SJCRH30 (cell line): ENCODE results near the gene CYP2B6. TPM values are rescaled to one million over a fixed set of nuclear protein-coding genes. Genes with fewer than 3 reads are reported as not detected.
A peak's percentile ranks its signal among the peaks of the same experiment; 100 is the strongest.
"Not testable (repeated sequence)": the region's sequence is repeated elsewhere in the genome, so short reads cannot be mapped to it uniquely, and the experiment has no call there.

Experiments
- DNase-seq, 2 experiments: peaks; one replicate each; pipeline ENCODE4 v3.0.0-alpha.2; 2015 to 2020
- H3K27ac ChIP-seq: fragments of 250-450 bp; sonication (Bioruptor Pico); 2 replicates; pipeline ENCODE4 v1.5.1; 2020; ENCODE audit warnings: mild to moderate bottlenecking, moderate library complexity
- H3K27me3 ChIP-seq: fragments of 250-450 bp; sonication (Bioruptor Pico); 2 replicates; pipeline ENCODE4 v1.5.1; 2020; ENCODE audit warnings: mild to moderate bottlenecking, moderate library complexity
- H3K36me3 ChIP-seq: fragments of 250-450 bp; sonication (Bioruptor Pico); 2 replicates; pipeline ENCODE4 v1.5.1; 2020; ENCODE audit warnings: mild to moderate bottlenecking, moderate library complexity
- H3K4me1 ChIP-seq: fragments of 250-450 bp; sonication (Bioruptor Pico); 2 replicates; pipeline ENCODE4 v1.5.1; 2020; ENCODE audit warnings: mild to moderate bottlenecking, moderate library complexity
- H3K4me3 ChIP-seq: fragments of 250-450 bp; sonication (Bioruptor Pico); 2 replicates; pipeline ENCODE4 v1.5.1; 2020; ENCODE audit warnings: mild to moderate bottlenecking, moderate library complexity
- H3K9me3 ChIP-seq: fragments of 250-450 bp; sonication (Bioruptor Pico); replicated peaks from 2 replicates; pipeline ENCODE4 v1.5.1; 2020; ENCODE audit warnings: mild to moderate bottlenecking, moderate library complexity
- total RNA-seq: library from RNA; depleted of rRNA; stranded (reverse); fragments of >200 nt; shearing (Covaris generic); gene quantifications from 2 replicates; pipeline ENCODE4 v1.2.3, GENCODE V29; 2014

CYP2B6 gene
- total RNA-seq, 1 experiment from 2014 or later, result not detected

DNA sequence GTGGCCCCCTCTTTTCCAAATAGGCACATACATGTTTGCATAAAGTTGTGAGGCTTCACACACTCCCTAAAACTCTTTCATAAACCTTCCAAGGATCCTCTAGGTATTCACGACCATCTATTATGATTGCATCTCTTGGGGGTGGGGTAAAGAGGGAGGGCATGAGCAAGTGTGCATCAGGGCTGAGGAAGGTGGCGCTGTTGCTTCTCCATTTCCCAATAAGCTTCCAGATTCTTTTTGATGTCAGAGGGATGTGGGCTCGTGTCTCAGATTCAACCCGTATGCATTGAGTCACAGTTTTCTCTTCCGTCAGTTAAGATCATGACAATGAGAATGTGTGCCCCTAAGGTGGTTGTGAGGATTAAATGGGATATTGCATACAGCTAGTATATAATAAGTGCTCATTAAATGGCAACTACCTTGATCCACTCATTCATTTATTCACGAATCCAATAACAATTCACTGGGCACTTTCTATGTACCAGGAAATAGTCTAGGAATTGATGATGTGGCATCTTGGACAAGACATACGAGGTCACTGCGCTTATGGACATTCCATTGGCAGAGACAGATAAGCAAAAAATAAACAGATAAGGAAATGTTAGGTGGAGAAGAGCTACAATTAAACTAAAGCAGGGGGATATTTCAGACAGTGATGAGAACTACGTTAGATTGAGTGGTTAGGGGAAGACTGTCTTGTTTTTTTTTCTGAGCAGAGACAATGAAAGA lies 10.3 kb downstream of the CYP2B6 start:
- DNase-seq, result peak in 1 of 2 experiments; percentile 11
- H3K36me3 ChIP-seq, result no peaks in the 10 kb centered on the region
- H3K9me3 ChIP-seq, result no peaks in the 10 kb centered on the region; the same call in 1 of the 2 replicates
- no peak overlapping the region for H3K4me3 ChIP-seq
- H3K27me3 ChIP-seq, result 0 out of 2 replicates have a peak, but pooled peaks cover 7% of the 10 kb centered on the region
- no peaks in the 10 kb centered on the region for H3K4me1 ChIP-seq
- H3K27ac ChIP-seq, result no peak overlapping the region

DNA sequence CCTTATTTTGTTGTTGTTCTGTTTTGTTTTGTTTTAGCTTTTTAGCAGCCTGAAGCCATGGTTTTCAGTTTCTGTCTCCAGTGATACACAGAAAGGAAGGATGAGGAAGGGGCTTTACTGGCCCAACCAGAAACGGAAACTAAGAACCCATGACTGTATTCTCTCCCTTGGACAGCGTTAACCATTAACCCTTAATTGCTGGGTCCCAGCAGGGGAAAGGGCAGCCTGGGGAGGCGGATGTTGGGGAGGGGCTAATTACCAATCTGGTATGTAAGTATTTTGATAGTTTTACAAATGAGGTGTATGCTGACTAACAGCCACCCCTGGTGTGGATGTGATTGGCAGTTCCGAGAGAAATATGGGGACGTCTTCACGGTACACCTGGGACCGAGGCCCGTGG lies 12.6 kb downstream of the CYP2B6 start:
- H3K4me3 ChIP-seq, H3K27ac ChIP-seq, H3K27me3 ChIP-seq, H3K9me3 ChIP-seq, DNase-seq, H3K36me3 ChIP-seq, H3K4me1 ChIP-seq: not testable (repeated sequence)

DNA sequence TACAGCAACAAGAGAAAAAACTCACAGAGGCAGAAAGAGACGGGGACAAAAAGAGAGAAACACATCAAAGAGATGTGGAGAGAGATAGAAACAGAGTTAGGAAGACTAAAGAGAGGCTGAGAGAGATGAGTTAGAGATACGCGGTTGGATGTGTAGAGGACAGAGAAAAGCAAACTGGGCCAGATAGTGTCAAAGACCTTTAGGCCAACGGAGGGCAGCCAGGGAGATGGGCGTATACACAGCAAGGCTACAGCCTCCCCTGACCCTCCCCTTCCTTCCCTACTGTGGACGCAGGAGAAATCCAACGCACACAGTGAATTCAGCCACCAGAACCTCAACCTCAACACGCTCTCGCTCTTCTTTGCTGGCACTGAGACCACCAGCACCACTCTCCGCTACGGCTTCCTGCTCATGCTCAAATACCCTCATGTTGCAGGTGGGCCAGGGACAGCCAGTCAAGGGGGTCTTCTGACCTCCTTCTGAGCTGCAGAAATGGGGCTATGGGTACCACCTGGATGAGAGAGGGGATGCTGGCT lies 18.7 kb downstream of the CYP2B6 start:
- H3K36me3 ChIP-seq, result no peaks in the 10 kb centered on the region
- H3K4me1 ChIP-seq, result no peaks in the 10 kb centered on the region
- H3K27me3 ChIP-seq, result peaks cover 14% of the 10 kb centered on the region
- no peak overlapping the region for H3K4me3 ChIP-seq
- H3K9me3 ChIP-seq, result no peaks in the 10 kb centered on the region
- H3K27ac ChIP-seq, result no peak overlapping the region
- DNase-seq, result no peak

- Histone ChIP-seq H3K27ac (no peak overlapping the region), H3K4me1 (no peaks in the 10 kb centered on the region), H3K4me3 (no peak overlapping the region), H3K27me3 (peaks cover 11% of the 10 kb centered on the region), H3K9me3 (no peaks in the 10 kb centered on the region), H3K36me3 (no peaks in the 10 kb centered on the region)
- DNase-seq, result no peak
Measured at GRCh38 chr19:41013359-41013758, 22.3 kb downstream of the CYP2B6 start.

DNA sequence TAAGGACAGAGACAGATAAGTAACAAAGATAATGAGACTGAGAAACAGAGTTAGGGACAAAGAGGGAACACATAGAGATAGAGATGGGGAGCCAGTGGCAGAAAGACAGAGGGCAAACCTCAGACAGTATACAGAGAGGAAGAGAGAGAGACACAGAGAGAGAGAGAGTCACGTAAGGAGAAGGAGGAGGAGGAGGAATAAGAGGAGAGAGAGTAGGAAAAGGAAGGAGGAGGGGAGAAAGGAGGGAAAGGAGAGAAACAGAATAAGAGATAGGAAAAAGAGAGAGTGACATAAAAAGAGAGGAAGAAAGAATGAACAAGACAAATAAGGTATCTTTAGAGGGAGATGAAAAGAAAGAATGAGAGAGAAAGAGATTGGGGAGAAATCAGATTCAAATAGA lies 23.6 kb downstream of the CYP2B6 start:
- Histone ChIP-seq H3K36me3 (no peaks in the 10 kb centered on the region), H3K27ac (no peak overlapping the region), H3K9me3 (no peaks in the 10 kb centered on the region), H3K4me3 (no peak overlapping the region), H3K4me1 (no peaks in the 10 kb centered on the region), H3K27me3 (peaks cover 22% of the 10 kb centered on the region)
- DNase-seq, result no peak

GRCh38 chr19:41016488-41017071 lies 25.5 kb downstream of the CYP2B6 start:
- no peak overlapping the region for H3K27ac ChIP-seq
- H3K9me3 ChIP-seq, result no peaks in the 10 kb centered on the region
- no peaks in the 10 kb centered on the region for H3K36me3 ChIP-seq
- H3K4me1 ChIP-seq, result no peaks in the 10 kb centered on the region
- peaks cover 20% of the 10 kb centered on the region for H3K27me3 ChIP-seq
- no peak for DNase-seq
- no peak overlapping the region for H3K4me3 ChIP-seq

DNA sequence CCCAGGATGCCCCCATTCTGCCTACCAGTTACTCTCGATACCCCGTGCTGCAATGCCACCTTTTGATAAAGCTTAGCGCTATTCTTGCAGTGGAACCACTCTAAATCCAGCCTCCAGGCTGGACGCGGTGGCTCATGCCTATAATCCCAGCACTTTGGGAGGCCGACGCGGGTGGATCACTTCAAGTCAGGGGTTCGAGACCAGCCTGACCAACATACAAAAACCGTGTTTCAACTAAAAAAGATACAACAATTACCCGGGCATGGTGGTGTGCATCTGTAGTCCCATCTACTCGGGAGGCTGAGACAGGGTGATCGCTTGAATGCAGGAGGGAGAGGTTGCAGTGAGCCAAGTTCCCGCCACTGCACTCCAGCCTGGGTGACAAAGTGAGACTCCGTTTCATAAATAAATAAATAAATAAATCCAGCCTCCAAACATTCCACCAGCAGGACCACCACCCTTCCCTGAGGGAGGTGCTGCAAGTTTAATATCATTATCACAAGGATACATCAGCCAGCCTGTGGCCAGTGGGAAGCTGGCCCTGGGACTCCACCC lies 27.7 kb downstream of the CYP2B6 start:
- no peak overlapping the region for H3K4me3 ChIP-seq
- peaks cover 13% of the 10 kb centered on the region for H3K27me3 ChIP-seq
- H3K9me3 ChIP-seq, result no peaks in the 10 kb centered on the region
- H3K4me1 ChIP-seq, result no peaks in the 10 kb centered on the region
- no peaks in the 10 kb centered on the region for H3K36me3 ChIP-seq
- DNase-seq, result no peak
- no peak overlapping the region for H3K27ac ChIP-seq

DNA sequence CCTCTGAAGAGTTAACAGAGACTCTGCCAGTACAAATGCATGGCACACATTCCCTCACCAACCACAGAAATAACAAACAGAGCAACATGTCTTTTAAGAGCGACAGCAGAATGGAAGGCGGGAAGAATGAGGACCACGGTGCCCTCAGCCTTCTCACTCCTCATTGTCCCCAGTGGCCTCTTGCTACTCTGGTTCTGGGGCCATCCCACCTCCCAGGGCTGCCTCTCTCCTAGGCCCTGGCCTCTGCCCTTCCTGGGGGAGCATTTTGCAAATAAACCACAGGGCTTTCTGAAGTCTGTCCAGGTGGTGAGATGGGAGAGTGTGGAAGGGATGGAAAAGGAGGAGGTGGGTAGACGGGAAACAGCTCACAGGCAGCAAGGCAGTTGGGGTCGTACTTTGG lies 28.3 kb downstream of the CYP2B6 start:
- DNase-seq, result no peak
- no peaks in the 10 kb centered on the region for H3K9me3 ChIP-seq

GRCh38 chr19:41023193-41023592 lies 32.1 kb downstream of the CYP2B6 start:
- Histone ChIP-seq H3K36me3 (no peaks in the 10 kb centered on the region), H3K9me3 (no peaks in the 10 kb centered on the region), H3K4me3 (no peak overlapping the region)

More for the DNA sequence above, 28.3 kb downstream of the CYP2B6 start:
- Histone ChIP-seq H3K36me3 (no peaks in the 10 kb centered on the region), H3K4me3 (no peak overlapping the region), H3K4me1 (no peaks in the 10 kb centered on the region), H3K27me3 (peaks cover 13% of the 10 kb centered on the region), H3K27ac (no peak overlapping the region)

GRCh38 chr19:41025411-41025810 lies 34.3 kb downstream of the CYP2B6 start:
- H3K27me3 ChIP-seq, result no peaks in the 10 kb centered on the region; the same call in 1 of the 2 replicates
- no peak for DNase-seq
- no peak overlapping the region for H3K27ac ChIP-seq
- no peak overlapping the region for H3K4me3 ChIP-seq
- no peaks in the 10 kb centered on the region for H3K4me1 ChIP-seq
- H3K36me3 ChIP-seq, result no peaks in the 10 kb centered on the region
- no peaks in the 10 kb centered on the region for H3K9me3 ChIP-seq

More at GRCh38 chr19:41023193-41023592, 32.1 kb downstream of the CYP2B6 start:
- Histone ChIP-seq H3K4me1 (no peaks in the 10 kb centered on the region), H3K27me3 (peaks cover 13% of the 10 kb centered on the region), H3K27ac (no peak overlapping the region)
- no peak for DNase-seq

DNA sequence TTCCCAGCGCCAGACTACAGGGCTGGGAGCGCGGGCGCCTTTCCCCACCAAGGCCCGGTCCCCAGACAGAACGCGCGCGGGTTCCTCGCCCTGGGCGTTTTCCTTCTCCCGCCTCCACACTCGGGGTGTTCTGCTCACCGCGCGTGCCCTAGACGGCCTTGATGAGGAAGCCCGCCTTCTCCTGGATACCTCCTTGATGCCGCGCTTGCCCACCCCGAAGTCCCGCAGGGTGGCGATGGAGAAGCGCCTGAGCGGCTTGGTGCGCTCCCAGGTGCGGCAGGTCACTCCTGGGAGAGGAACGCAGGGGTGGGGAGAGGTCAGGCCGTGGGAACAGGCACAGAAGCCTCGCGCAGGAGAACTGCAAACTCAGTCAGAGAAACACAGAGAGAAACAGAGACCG lies 34.8 kb downstream of the CYP2B6 start:
- H3K9me3 ChIP-seq, result no peaks in the 10 kb centered on the region
- no peak overlapping the region for H3K27ac ChIP-seq
- H3K4me1 ChIP-seq, result no peaks in the 10 kb centered on the region
- no peak overlapping the region for H3K4me3 ChIP-seq
- no peak for DNase-seq
- no peaks in the 10 kb centered on the region for H3K36me3 ChIP-seq
- peaks cover 3% of the 10 kb centered on the region; the same call in 1 of the 2 replicates for H3K27me3 ChIP-seq

DNA sequence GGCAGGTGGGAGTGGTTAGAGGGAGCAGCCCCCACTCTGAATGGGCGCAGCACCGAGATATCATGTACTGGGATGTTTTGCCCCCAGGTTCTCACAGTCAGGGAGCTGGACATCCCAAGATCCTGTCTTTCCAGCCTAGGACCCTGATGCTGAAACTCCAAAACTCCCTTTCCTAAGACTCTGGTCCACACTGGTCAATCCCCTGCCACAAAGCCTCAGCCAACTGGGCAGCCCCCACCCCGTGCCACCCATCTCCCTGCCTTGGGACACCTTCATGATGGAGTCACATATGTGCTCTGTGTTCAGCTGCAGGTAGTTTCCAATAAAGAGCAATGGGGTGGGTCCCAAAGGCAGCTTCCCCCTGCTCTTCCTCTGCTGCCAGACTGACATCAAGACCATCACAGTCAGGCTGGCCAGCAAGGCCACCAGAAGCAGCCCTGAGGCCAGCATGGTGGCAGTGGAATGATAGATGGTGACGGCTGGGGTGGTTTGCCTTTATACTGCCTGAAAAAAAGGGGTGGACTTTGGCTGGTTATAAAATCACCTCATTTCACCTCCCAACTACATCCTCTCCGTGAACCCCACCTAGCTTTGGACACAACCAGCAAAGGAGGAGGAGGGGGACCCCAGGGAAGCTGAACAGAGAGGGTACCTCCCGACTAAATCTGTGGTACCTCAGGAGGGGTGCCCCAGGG lies 36.3 kb downstream of the CYP2B6 start:
- no peaks in the 10 kb centered on the region for H3K9me3 ChIP-seq
- H3K4me3 ChIP-seq, result no peak overlapping the region
- no peak overlapping the region for H3K27ac ChIP-seq
- DNase-seq, result no peak
- H3K36me3 ChIP-seq, result no peaks in the 10 kb centered on the region
- H3K4me1 ChIP-seq, result 0 out of 2 replicates have a peak, but pooled peaks cover 5% of the 10 kb centered on the region
- peaks cover 4% of the 10 kb centered on the region; the same call in 1 of the 2 replicates for H3K27me3 ChIP-seq

GRCh38 chr19:41029524-41030432 lies 38.7 kb downstream of the CYP2B6 start:
- DNase-seq, result no peak
- Histone ChIP-seq H3K9me3 (no peaks in the 10 kb centered on the region), H3K27me3 (peaks cover 4% of the 10 kb centered on the region; the same call in 1 of the 2 replicates), H3K36me3 (no peaks in the 10 kb centered on the region), H3K27ac (no peak overlapping the region), H3K4me3 (no peak overlapping the region), H3K4me1 (0 out of 2 replicates have a peak, but pooled peaks cover 5% of the 10 kb centered on the region)

DNA sequence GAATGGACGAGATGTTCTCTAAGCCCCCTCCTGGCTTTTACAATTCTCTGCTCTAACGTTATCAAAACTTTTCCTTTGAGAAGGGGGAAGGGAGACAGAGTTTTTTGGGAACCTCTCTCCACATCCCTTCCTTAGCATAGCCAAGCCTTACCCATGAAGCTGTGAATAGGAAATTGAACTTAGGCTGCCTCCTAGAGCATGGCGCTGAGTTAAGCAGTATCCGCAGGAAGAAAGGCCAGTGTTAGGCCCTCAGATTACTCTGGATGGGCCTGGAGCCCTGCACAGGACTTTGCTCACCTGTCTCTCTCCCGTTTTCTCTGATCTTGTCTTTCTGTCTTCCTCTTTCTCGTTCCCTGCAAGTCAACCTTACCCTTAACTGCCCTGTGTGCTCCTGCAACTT lies 39.6 kb downstream of the CYP2B6 start:
- H3K36me3 ChIP-seq, result no peaks in the 10 kb centered on the region
- no peaks in the 10 kb centered on the region for H3K9me3 ChIP-seq
- no peak overlapping the region for H3K4me3 ChIP-seq
- 0 out of 2 replicates have a peak, but pooled peaks cover 5% of the 10 kb centered on the region for H3K4me1 ChIP-seq
- peaks cover 4% of the 10 kb centered on the region for H3K27me3 ChIP-seq
- no peak overlapping the region for H3K27ac ChIP-seq
- no peak for DNase-seq
